PFSK-1 (cell line): Measurements from ENCODE around the gene APOBEC2. TPM values are rescaled to one million over a fixed set of nuclear protein-coding genes. Genes with fewer than 3 reads are reported as not detected.

Experiments
- FOXP2 ChIP-seq: optimal IDR thresholded peaks from 2 replicates; pipeline ENCODE3; 2011; ENCODE audit warnings: borderline replicate concordance, control low read depth, inconsistent platforms; ENCODE audit not compliant: insufficient read depth; ENCODE audit errors: extremely low read length, extremely low read depth
- POLR2AphosphoS5 ChIP-seq: IDR thresholded peaks from 2 replicates; pipeline ENCODE4 v1.6.1; 2012; ENCODE audit warnings: low read depth, mild to moderate bottlenecking, control low read depth, low read length, moderate library complexity
- REST ChIP-seq, 2 experiments: IDR thresholded peaks; 2 replicates each; pipeline versions ENCODE4 v1.6.1 to v1.8.0; 2011 to 2012; ENCODE audit warnings: low read depth in 2 of 2, low read length in 2 of 2, control low read depth in 1 of 2, inconsistent platforms in 1 of 2, mild to moderate bottlenecking in 1 of 2, moderate library complexity in 1 of 2; ENCODE audit not compliant: insufficient read depth in 1 of 2
- SIN3A ChIP-seq: IDR thresholded peaks from 2 replicates; pipeline ENCODE4 v1.6.1; 2012; ENCODE audit warnings: mild to moderate bottlenecking, low read length, moderate library complexity, borderline replicate concordance; ENCODE audit not compliant: insufficient read depth
- TAF1 ChIP-seq: IDR thresholded peaks from 2 replicates; pipeline ENCODE4 v1.6.1; 2012; ENCODE audit warnings: low read length, control low read depth, borderline replicate concordance; ENCODE audit not compliant: insufficient read depth
- polyA plus RNA-seq: library from polyadenylated mRNA; unstranded; fragments of >200 nt; gene quantifications from one replicate; pipeline ENCODE4 v1.2.1, GENCODE V29; 2012; ENCODE audit warnings: low read depth, missing spikeins; ENCODE audit not compliant: insufficient read length

Gene APOBEC2
- not detected for polyA plus RNA-seq

- TF ChIP-seq TAF1 = no peak
- no peak for TF ChIP-seq SIN3A
- TF ChIP-seq REST (IDR thresholded peaks at IDR 0.05; ENCODE audit: insufficient read depth in 1 of 2, low read depth in 2 of 2, low read length in 2 of 2) = no peak
- no peak for TF ChIP-seq FOXP2
- TF ChIP-seq POLR2AphosphoS5 = no peak
These were observed at the start of gene APOBEC2 for GRCh38 chr6:41053041-41053440. APOBEC2 (plus strand) TSS chr6:41053202; CDS start chr6:41053348, 146 bp downstream.

- TF ChIP-seq SIN3A (no peak), POLR2AphosphoS5 (no peak), REST (IDR thresholded peaks at IDR 0.05; ENCODE audit: insufficient read depth in 1 of 2, low read depth in 2 of 2, low read length in 2 of 2) (no peak), TAF1 (no peak), FOXP2 (no peak)
These were observed 45.0 kb upstream of the APOBEC2 start for GRCh38 chr6:41008011-41008410.

DNA sequence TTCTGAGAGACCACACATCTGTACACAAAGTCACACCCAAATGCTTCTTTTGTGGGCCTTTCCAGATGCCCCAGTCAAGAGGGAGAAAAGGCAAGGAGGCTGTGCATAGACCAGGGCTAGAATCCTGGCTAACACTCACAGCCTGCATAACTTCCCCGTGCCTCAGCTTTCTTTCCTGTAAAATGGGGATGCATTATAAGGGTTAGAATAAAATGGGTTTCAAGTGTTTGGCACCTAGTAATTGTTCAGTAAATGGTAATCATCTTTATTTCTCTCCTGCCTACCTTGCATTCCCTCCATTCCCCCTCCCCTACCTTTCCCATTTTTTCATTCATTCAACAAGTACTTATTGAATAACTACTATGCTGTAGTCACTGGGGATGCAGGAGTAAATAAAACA, 43.3 kb upstream of the APOBEC2 start:
- TF ChIP-seq POLR2AphosphoS5 = no peak
- TF ChIP-seq SIN3A = no peak
- no peak for TF ChIP-seq REST (IDR thresholded peaks at IDR 0.05; ENCODE audit: insufficient read depth in 1 of 2, low read depth in 2 of 2, low read length in 2 of 2)

GRCh38 chr6:41011673-41012072, 41.3 kb upstream of the APOBEC2 start:
- TF ChIP-seq REST (IDR thresholded peaks at IDR 0.05; ENCODE audit: insufficient read depth in 1 of 2, low read depth in 2 of 2, low read length in 2 of 2) (no peak), POLR2AphosphoS5 (no peak), TAF1 (no peak), SIN3A (no peak), FOXP2 (no peak)

DNA sequence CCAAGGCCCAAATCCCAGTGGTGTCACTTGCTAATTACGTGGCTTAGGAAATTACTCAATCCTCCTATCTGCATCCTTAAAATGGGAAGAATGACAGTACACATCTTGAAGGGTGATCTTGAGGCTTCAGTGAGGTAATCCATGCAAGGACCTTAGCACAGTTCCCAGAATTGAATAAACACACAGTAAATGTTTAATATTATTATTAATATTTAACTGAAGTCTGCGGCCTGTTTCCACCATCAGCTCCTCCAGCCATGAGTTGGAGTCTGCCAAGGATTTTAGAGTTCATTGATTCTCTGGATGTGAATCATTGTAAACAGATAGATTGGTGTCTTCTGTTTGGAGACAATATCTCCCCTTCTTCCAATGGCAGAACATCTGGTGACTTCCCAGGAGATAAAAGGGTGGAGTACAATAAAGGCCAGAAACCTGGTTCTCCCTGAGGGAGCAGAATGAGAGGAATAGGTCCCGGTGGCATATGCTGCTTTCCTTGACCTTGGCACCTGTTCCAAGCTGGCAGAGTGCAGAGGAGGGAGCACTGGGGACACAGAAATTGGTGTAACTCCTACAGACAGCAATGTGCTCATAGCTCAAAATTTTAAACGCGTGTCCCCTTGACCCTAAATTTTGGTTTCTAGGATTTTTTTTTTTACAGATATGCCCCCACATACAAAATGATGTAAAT, 39.4 kb upstream of the APOBEC2 start:
- TF ChIP-seq SIN3A (no peak), TAF1 (no peak), REST (IDR thresholded peaks at IDR 0.05; ENCODE audit: insufficient read depth in 1 of 2, low read depth in 2 of 2, low read length in 2 of 2) (no peak), POLR2AphosphoS5 (no peak), FOXP2 (no peak)
